Tibial artery (tissue), 4 donors: ENCODE results near the gene B3GLCT.

Experiments used
- DNase-seq, 2 donors: peaks; one replicate each; pipeline ENCODE4 v3.0.0-alpha.2; 2019
- H3K27ac ChIP-seq, 2 donors: fragments of 200-600 bp; sonication (generic) in 1 of 2; 1 replicate in 1 of 2; 2 replicates in 1 of 2; pipeline ENCODE4 v1.5.1; 2018 to 2019; ENCODE audit warnings: mild to moderate bottlenecking in 1 of 2
- H3K27me3 ChIP-seq, 2 donors: fragments of 200-600 bp; sonication (generic) in 1 of 2; one replicate each; pipeline versions ENCODE4 v1.5.1 to v1.6.0; 2016 to 2019
- H3K36me3 ChIP-seq, 3 donors: fragments of 200-600 bp; sonication (generic) in 2 of 3; one replicate each; pipeline ENCODE4 v1.5.1; 2016 to 2019; ENCODE audit warnings: mild to moderate bottlenecking in 2 of 3
- H3K4me1 ChIP-seq, 4 donors: fragments of 200-600 bp; sonication (generic) in 2 of 4; 1 replicate in 3 of 4; 2 replicates in 1 of 4; pipeline ENCODE4 v1.5.1; 2016 to 2019
- H3K4me3 ChIP-seq, 2 donors: fragments of 200-600 bp; sonication (generic) in 1 of 2; 1 replicate in 1 of 2; 2 replicates in 1 of 2; pipeline ENCODE4 v1.5.1; 2018 to 2019; ENCODE audit warnings: mild to moderate bottlenecking in 2 of 2
- H3K9me3 ChIP-seq, 3 donors: fragments of 200-600 bp; sonication (generic) in 1 of 3; one replicate each; pipeline ENCODE4 v1.5.1; 2016 to 2019
- intact Hi-C: fragments of 100-400 bp; cut with DNase I; formaldehyde crosslinking; loops from one replicate; pipeline ENCODE4 v1.15.0; 2023; ENCODE audit warnings: low total_unique reads
- TF ChIP-seq, protein P1 (sequence below), 2 experiments: fragments of 200-600 bp in 1 of 2; fragments of 450-650 bp in 1 of 2; IDR thresholded peaks; one replicate each; pipeline ENCODE4 v1.5.1; 2017 to 2019; ENCODE audit warnings: antibody characterized with exemption in 2 of 2, mild to moderate bottlenecking in 1 of 2, moderate library complexity in 1 of 2

Gene B3GLCT

DNA sequence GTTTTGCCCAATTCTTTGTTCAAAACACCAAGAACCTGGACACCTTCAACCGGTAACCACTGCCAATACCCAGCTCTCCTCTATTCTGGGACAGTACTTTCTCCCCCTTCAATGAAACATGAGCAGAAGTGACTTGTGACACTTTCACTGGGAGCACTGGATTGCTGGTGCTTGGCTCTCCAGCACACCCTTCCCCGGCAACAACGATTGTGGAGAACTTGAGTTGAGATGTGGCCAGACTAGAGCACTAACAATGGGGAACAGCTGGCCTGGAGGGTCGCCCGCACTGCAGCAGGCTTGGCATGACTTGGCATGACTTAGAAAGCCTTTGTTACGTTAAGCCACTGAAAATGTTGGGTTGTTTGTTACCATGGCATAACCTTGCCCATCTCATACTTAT lies 7.5 kb upstream of the B3GLCT start:
- intact Hi-C loops, result no loop called here
- Histone ChIP-seq H3K36me3 (no peaks in the 10 kb centered on the region), H3K4me3 (no peak overlapping the region), H3K27me3 (no peaks in the 10 kb centered on the region), H3K27ac (no peak overlapping the region), H3K4me1 (no peaks in the 10 kb centered on the region), H3K9me3 (no peaks in the 10 kb centered on the region)
- TF ChIP-seq, protein P1, sequence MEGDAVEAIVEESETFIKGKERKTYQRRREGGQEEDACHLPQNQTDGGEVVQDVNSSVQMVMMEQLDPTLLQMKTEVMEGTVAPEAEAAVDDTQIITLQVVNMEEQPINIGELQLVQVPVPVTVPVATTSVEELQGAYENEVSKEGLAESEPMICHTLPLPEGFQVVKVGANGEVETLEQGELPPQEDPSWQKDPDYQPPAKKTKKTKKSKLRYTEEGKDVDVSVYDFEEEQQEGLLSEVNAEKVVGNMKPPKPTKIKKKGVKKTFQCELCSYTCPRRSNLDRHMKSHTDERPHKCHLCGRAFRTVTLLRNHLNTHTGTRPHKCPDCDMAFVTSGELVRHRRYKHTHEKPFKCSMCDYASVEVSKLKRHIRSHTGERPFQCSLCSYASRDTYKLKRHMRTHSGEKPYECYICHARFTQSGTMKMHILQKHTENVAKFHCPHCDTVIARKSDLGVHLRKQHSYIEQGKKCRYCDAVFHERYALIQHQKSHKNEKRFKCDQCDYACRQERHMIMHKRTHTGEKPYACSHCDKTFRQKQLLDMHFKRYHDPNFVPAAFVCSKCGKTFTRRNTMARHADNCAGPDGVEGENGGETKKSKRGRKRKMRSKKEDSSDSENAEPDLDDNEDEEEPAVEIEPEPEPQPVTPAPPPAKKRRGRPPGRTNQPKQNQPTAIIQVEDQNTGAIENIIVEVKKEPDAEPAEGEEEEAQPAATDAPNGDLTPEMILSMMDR (IDR thresholded peaks at IDR 0.05), result no peak
- no peak for DNase-seq

DNA sequence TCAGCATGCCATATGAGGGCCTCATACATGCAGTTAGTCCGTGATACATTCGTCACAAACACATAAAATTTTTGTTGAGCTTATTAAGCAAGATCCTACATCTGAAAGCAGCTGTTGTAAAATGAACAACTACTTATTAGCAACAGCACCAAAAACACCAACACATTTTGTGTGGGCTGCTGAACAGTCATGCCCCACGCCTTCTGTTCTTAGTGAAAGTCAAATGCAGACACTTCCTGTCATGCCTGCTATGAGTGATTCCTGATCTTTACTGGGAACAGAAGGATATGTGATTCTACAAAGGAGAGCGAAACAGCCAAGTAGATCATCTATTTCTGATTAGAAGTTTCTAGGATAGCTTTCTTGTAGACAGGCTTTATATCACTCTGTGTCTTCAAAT lies 4.2 kb upstream of the B3GLCT start:
- no peaks in the 10 kb centered on the region for H3K9me3 ChIP-seq
- intact Hi-C loops, result no loop called here
- H3K27me3 ChIP-seq, result no peaks in the 10 kb centered on the region
- H3K36me3 ChIP-seq, result no peaks in the 10 kb centered on the region
- H3K27ac ChIP-seq, result no peak overlapping the region
- no peak overlapping the region for H3K4me3 ChIP-seq
- TF ChIP-seq, protein P1 (IDR thresholded peaks at IDR 0.05), result no peak
- DNase-seq, result no peak
- peaks cover 0 to 8% (median 5%) of the 10 kb centered on the region in 4 donors for H3K4me1 ChIP-seq

DNA sequence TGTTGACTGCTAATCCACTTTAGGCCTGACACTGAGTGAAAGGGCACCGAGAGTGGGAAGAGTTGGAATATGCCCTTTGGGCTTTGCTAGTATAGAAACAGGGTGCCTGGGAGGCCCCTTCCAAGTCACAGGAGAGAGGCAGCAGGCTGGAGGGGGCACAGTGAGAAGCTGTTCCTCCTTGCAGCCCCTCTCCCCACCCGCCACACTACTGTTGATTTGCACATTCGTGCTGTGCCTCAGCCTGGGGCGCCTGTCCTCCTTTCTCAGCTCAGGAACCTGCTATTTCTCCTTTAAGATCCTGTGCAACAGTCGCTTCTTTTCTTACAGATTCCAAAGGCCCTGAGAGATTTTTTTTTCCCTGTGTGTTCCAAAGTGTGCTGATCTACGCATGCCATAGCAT lies 2.8 kb upstream of the B3GLCT start:
- TF ChIP-seq, protein P1 (IDR thresholded peaks at IDR 0.05), result no peak
- Histone ChIP-seq H3K36me3 (no peaks in the 10 kb centered on the region), H3K9me3 (no peaks in the 10 kb centered on the region), H3K27me3 (no peaks in the 10 kb centered on the region), H3K4me1 (peaks cover 0 to 20% (median 14%) of the 10 kb centered on the region in 4 donors), H3K27ac (no peak overlapping the region), H3K4me3 (no peak overlapping the region)
- DNase-seq, result no peak
- intact Hi-C loops, result no loop called here

DNA sequence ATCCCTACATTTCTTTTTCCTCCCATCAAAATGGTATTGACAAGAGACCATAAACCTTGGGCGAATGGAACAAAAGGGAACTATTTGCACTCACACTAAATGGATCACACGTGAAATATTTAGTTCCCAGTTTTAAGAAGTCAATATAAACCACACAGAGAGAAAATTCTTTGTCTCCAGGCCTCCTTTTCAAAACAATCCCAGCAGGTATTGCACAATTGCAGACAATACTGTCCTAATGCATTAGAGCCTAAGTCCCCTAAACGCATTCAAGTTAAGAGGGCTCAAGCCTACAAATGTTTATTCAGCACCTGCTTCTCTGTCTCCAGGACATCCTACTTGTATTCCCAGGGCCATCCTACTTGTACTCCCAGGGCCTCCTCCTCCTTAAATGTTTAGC lies 1.3 kb upstream of the B3GLCT start:
- DNase-seq, result no peak
- no peaks in the 10 kb centered on the region for H3K27me3 ChIP-seq
- TF ChIP-seq, protein P1 (IDR thresholded peaks at IDR 0.05), result no peak
- no peaks in the 10 kb centered on the region for H3K36me3 ChIP-seq
- intact Hi-C loops, result no loop called here
- H3K4me1 ChIP-seq, result peaks cover 0 to 33% (median 14%) of the 10 kb centered on the region in 4 donors
- H3K27ac ChIP-seq, result no peak overlapping the region
- no peak overlapping the region for H3K4me3 ChIP-seq
- H3K9me3 ChIP-seq, result no peaks in the 10 kb centered on the region

DNA sequence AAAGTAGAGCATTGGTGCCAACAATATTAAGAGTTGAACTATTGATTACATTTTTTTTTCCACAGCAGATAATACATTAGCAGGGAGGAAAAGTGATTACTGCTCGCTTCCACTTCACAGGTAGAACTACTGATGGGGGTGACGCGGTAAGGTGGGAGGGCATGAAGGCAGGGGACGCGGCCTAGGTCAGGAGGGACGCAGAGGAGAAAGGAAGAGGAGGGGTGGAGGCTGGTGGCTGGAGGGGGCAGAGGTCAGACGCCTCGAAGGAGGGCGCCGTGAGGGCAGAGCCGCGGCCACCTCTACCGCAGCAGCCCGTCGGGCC lies 287 bp upstream of the B3GLCT start:
- Histone ChIP-seq H3K4me3 (peak overlapping the region; percentile 68 to 82), H3K9me3 (no peaks in the 10 kb centered on the region), H3K27ac (peak overlapping the region; percentile 89 to 96), H3K36me3 (no peaks in the 10 kb centered on the region), H3K27me3 (no peaks in the 10 kb centered on the region), H3K4me1 (peaks cover 0 to 36% (median 16%) of the 10 kb centered on the region in 4 donors)
- no peak for DNase-seq
- intact Hi-C loops, result no loop called here
- TF ChIP-seq, protein P1 (IDR thresholded peaks at IDR 0.05), result no peak

DNA sequence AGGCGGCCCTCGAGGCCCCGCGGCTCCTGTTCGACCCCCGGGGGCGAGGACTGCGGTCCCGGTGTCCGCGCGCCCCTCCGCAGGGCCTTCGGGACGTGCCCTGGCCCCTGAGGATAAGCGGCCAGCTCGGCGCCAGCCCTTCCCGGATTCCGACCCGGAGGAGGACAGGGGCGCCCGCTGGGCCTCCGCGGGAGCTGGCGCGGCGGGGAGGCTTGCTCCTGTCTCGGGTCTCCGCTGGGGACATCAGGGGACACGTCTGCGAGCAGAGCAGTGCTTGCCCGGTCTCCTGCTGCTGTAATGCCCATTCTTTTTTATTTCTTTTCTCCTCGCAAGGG lies 829 bp downstream of the B3GLCT start:
- intact Hi-C loops, result loop anchor here (2.0 to 10.0 kb wide), 2 partner anchors 38 to 544 kb away; no protein-coding TSS in a partner anchor

More for the DNA sequence above, 829 bp downstream of the B3GLCT start:
- no peaks in the 10 kb centered on the region for H3K36me3 ChIP-seq
- H3K27me3 ChIP-seq, result no peaks in the 10 kb centered on the region
- peak overlapping the region; percentile 68 to 82 for H3K4me3 ChIP-seq
- H3K4me1 ChIP-seq, result peaks cover 0 to 39% (median 16%) of the 10 kb centered on the region in 4 donors
- H3K27ac ChIP-seq, result peak overlapping the region; percentile 89 to 96
- peak; percentile 33 to 74 for DNase-seq
- H3K9me3 ChIP-seq, result no peaks in the 10 kb centered on the region
- TF ChIP-seq, protein P1 (IDR thresholded peaks at IDR 0.05), result no peak
